Endothelial cell of umbilical vein (primary cell): Measurements from ENCODE around the gene OSBPL5. TPM values are rescaled to one million over a fixed set of nuclear protein-coding genes. Genes with fewer than 3 reads are reported as not detected.

Source experiments
- BruUV-seq: library from RNA; stranded (reverse); fragments of 400-500 nt; replicated peaks from 2 replicates; lab custom pipeline; 2021; lab: Mats Ljungman, UMichigan
- CTCF ChIA-PET: fragments of 300-600, 350-600 bp; sonication (Branson Sonifier 250); formaldehyde crosslinking; loops from one replicate; lab custom pipeline; 2021; ENCODE audit warnings: antibody characterized with exemption, inconsistent platforms; lab: Charles Lee
- POLR2A ChIA-PET: fragments of 300-600, 350-600 bp; sonication (Branson Sonifier 250); formaldehyde crosslinking; loops from one replicate; lab custom pipeline; 2021; ENCODE audit warnings: antibody characterized with exemption, inconsistent platforms; lab: Charles Lee
- DNase-seq: peaks from one replicate; pipeline ENCODE4 v3.0.0-alpha.2; 2011; ENCODE audit warnings: low read depth, low spot score
- FAIRE-seq: peaks from 2 replicates; lab custom pipeline; 2011; peaks lifted over from hg19 to GRCh38; lab: Jason Lieb, UNC
- H2AFZ ChIP-seq: 2 replicates; pipeline ENCODE4 v1.6.0; 2012; ENCODE audit warnings: low read depth, low read length, control low read depth, inconsistent platforms
- H3K27ac ChIP-seq: 2 replicates; pipeline ENCODE4 v1.5.1; 2011; ENCODE audit warnings: low read depth, mild to moderate bottlenecking, control low read depth, low read length, moderate library complexity; ENCODE audit not compliant: insufficient read depth
- H3K27me3 ChIP-seq, 2 experiments: 2 replicates each; pipeline versions ENCODE4 v1.6.0 to v1.6.1; 2011; ENCODE audit warnings: low read length in 2 of 2, mixed read lengths in 1 of 2; ENCODE audit not compliant: control insufficient read depth in 2 of 2, insufficient read depth in 2 of 2
- H3K36me3 ChIP-seq, 2 experiments: 2 replicates in 1 of 2; 3 replicates in 1 of 2; pipeline ENCODE4 v1.5.1; 2011; ENCODE audit warnings: low read length in 2 of 2, mild to moderate bottlenecking in 1 of 2, moderate library complexity in 1 of 2; ENCODE audit not compliant: control insufficient read depth in 2 of 2, insufficient read depth in 2 of 2; ENCODE audit errors: extremely low read depth in 1 of 2
- H3K4me1 ChIP-seq: 3 replicates; pipeline ENCODE4 v1.5.1; 2011; ENCODE audit warnings: mild to moderate bottlenecking, low read length; ENCODE audit not compliant: control insufficient read depth, insufficient read depth; ENCODE audit errors: extremely low read depth
- H3K4me2 ChIP-seq: 2 replicates; pipeline ENCODE4 v1.6.1; 2011; ENCODE audit warnings: low read length, control low read depth, mixed read lengths; ENCODE audit not compliant: insufficient read depth
- H3K4me3 ChIP-seq, 3 experiments: fragments of 200-600 bp in 1 of 3; sonication (generic), shearing (Covaris generic) in 1 of 3; replicated peaks in 1 of 3; 2 replicates each; pipeline ENCODE4 v1.5.1; 2011 to 2016; ENCODE audit warnings: control low read depth in 3 of 3, low read length in 3 of 3, mild to moderate bottlenecking in 2 of 3, inconsistent platforms in 1 of 3, low read depth in 1 of 3, moderate library complexity in 1 of 3; ENCODE audit not compliant: insufficient read depth in 1 of 3
- H3K79me2 ChIP-seq: 2 replicates; pipeline ENCODE4 v1.6.0; 2012; ENCODE audit warnings: low read length, inconsistent platforms; ENCODE audit not compliant: control insufficient read depth, insufficient read depth
- H3K9ac ChIP-seq: replicated peaks from 2 replicates; pipeline ENCODE3; 2011; ENCODE audit warnings: low read length, control low read depth; ENCODE audit not compliant: insufficient read depth; ENCODE audit errors: extremely low read depth
- H3K9me1 ChIP-seq: replicated peaks from 3 replicates; pipeline ENCODE4 v1.6.0; 2011; ENCODE audit warnings: mild to moderate bottlenecking, low read length; ENCODE audit not compliant: control insufficient read depth, insufficient read depth; ENCODE audit errors: extremely low read depth
- H3K9me3 ChIP-seq: replicated peaks from 2 replicates; pipeline ENCODE4 v1.5.1; 2012; ENCODE audit warnings: low read length, inconsistent platforms; ENCODE audit not compliant: control insufficient read depth, insufficient read depth
- H4K20me1 ChIP-seq: replicated peaks from 2 replicates; pipeline ENCODE3; 2011; ENCODE audit warnings: mild to moderate bottlenecking, low read length; ENCODE audit not compliant: control insufficient read depth, insufficient read depth; ENCODE audit errors: extremely low read depth
- EZH2 ChIP-seq: IDR thresholded peaks from 2 replicates; pipeline ENCODE4 v1.6.1; 2012; ENCODE audit warnings: borderline replicate concordance, low read depth, mild to moderate bottlenecking, moderate library complexity, low read length, inconsistent platforms; ENCODE audit not compliant: severe bottlenecking
- FOS ChIP-seq: IDR thresholded peaks from 2 replicates; pipeline ENCODE4 v1.6.1; 2011; ENCODE audit warnings: mild to moderate bottlenecking, low read length, moderate library complexity, borderline replicate concordance; ENCODE audit not compliant: insufficient read depth
- GATA2 ChIP-seq: IDR thresholded peaks from 2 replicates; pipeline ENCODE4 v1.7.0; 2011; ENCODE audit warnings: low read depth, mild to moderate bottlenecking, moderate library complexity, mixed read lengths, low read length; ENCODE audit not compliant: insufficient read length, insufficient read depth
- JUN ChIP-seq: IDR thresholded peaks from 2 replicates; pipeline ENCODE4 v1.6.1; 2011; ENCODE audit warnings: borderline replicate concordance, low read depth; ENCODE audit not compliant: insufficient read length, insufficient read depth
- MAX ChIP-seq: IDR thresholded peaks from 2 replicates; pipeline ENCODE4 v1.6.1; 2011; ENCODE audit not compliant: insufficient read depth, insufficient read length
- MYC ChIP-seq: IDR thresholded peaks from one replicate; pipeline ENCODE4 v1.6.1; 2011; ENCODE audit warnings: mild to moderate bottlenecking, low read depth, low read length
- POLR2A ChIP-seq: IDR thresholded peaks from 2 replicates; pipeline ENCODE4 v1.6.1; 2012; ENCODE audit warnings: low read depth, mild to moderate bottlenecking, control low read depth, low read length
- POLR2AphosphoS5 ChIP-seq: IDR thresholded peaks from 2 replicates; pipeline ENCODE4 v1.6.1; 2012; ENCODE audit warnings: low read depth, mild to moderate bottlenecking, control low read depth, low read length, moderate library complexity; ENCODE audit not compliant: insufficient read depth
- dilution Hi-C: fragments of 300-500 bp; cut with MboI; formaldehyde crosslinking; loops from one replicate; pipeline ENCODE4 v1.15.0; 2019; ENCODE audit warnings: low sequenced_read_pairs; ENCODE audit not compliant: extremely low pct_ligation_motif_present
- intact Hi-C: fragments of 100-400 bp; cut with micrococcal nuclease; formaldehyde crosslinking; loops from one replicate; pipeline ENCODE4 v1.10.0; 2022
- polyA plus RNA-seq, 4 experiments: library from polyadenylated mRNA; depleted of rRNA in 3 of 4; stranded (reverse) in 3 of 4; unstranded in 1 of 4; fragments of >200 nt; gene quantifications; 2 replicates each; pipeline versions ENCODE4 v1.2.1 to v1.2.3, GENCODE V29; 2011 to 2012; ENCODE audit warnings: missing spikeins in 1 of 4
- total RNA-seq: library from RNA; stranded (reverse); gene quantifications from 2 replicates; pipeline ENCODE4 v1.2.3, GENCODE V29; 2021
- TF ChIP-seq, protein P1 (sequence below), 2 donors: IDR thresholded peaks; 1 replicate in 1 of 2; 2 replicates in 1 of 2; pipeline ENCODE4 v1.5.1; 2011; ENCODE audit warnings: low read length in 2 of 2, mild to moderate bottlenecking in 2 of 2, moderate library complexity in 2 of 2, control low read depth in 1 of 2, inconsistent platforms in 1 of 2, low read depth in 1 of 2; ENCODE audit not compliant: insufficient read depth in 1 of 2; ENCODE audit errors: extremely low read depth in 1 of 2

Gene OSBPL5
- total and polyA plus RNA-seq, 2 donors (not counting 3 experiments of a cell fraction or from before 2014, with no cell fraction given) = 8.7 to 37.7 TPM

GRCh38 chr11:3124821-3125220 lies 40.3 kb downstream of the OSBPL5 start:
- no peaks in the 10 kb centered on the region for H3K9me1 ChIP-seq
- BruUV-seq = no TSS peak
- no peaks in the 10 kb centered on the region for H3K9me3 ChIP-seq
- no peak overlapping the region for H2AFZ ChIP-seq
- ChIA-PET POLR2A (no interaction called here), CTCF (interaction anchor here (0.9 to 2.4 kb wide), 10 partner anchors 11 to 284 kb away, joined by 3 to 10 read pairs (median 5); partner anchors contain the start of genes OSBPL5 and ZNF195)
- no peak overlapping the region for H3K27ac ChIP-seq
- H3K4me1 ChIP-seq = peaks cover 25% of the 10 kb centered on the region
- no peaks in the 10 kb centered on the region for H3K27me3 ChIP-seq
- H3K79me2 ChIP-seq = no peaks in the 10 kb centered on the region
- no peak for FAIRE-seq
- no peak overlapping the region for H3K4me2 ChIP-seq
- no peak for DNase-seq
- H3K36me3 ChIP-seq = peaks cover 5 to 12% of the 10 kb centered on the region in 2 experiments
- dilution Hi-C loops (no loop called here), intact Hi-C loops (loop anchor here (1.0 to 2.0 kb wide), 2 partner anchors 30 to 36 kb away; no protein-coding TSS in a partner anchor)
- TF ChIP-seq POLR2A (no peak), MYC (no peak), POLR2AphosphoS5 (no peak), EZH2 (no peak), JUN (no peak), FOS (no peak), GATA2 (no peak), MAX (no peak)
- TF ChIP-seq, protein P1, sequence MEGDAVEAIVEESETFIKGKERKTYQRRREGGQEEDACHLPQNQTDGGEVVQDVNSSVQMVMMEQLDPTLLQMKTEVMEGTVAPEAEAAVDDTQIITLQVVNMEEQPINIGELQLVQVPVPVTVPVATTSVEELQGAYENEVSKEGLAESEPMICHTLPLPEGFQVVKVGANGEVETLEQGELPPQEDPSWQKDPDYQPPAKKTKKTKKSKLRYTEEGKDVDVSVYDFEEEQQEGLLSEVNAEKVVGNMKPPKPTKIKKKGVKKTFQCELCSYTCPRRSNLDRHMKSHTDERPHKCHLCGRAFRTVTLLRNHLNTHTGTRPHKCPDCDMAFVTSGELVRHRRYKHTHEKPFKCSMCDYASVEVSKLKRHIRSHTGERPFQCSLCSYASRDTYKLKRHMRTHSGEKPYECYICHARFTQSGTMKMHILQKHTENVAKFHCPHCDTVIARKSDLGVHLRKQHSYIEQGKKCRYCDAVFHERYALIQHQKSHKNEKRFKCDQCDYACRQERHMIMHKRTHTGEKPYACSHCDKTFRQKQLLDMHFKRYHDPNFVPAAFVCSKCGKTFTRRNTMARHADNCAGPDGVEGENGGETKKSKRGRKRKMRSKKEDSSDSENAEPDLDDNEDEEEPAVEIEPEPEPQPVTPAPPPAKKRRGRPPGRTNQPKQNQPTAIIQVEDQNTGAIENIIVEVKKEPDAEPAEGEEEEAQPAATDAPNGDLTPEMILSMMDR (IDR thresholded peaks at IDR 0.05; ENCODE audit: extremely low read depth in 1 of 2, insufficient read depth in 1 of 2, low read depth in 1 of 2, low read length in 2 of 2) = no peak
- H4K20me1 ChIP-seq = no peaks in the 10 kb centered on the region
- no peak overlapping the region for H3K4me3 ChIP-seq
- no peak overlapping the region for H3K9ac ChIP-seq
